ENCODE measurements around the gene EYA2.
A peak's percentile ranks its signal among the peaks of the same experiment; 100 is the strongest.

Gene EYA2

GRCh38 chr20:46937157-46937523 is 42.5 kb downstream of the EYA2 start:
- Histone ChIP-seq H3K27me3 (ENCODE audit: insufficient read depth, low read depth) (no peaks in the 10 kb centered on the region), H3K27ac (no peak overlapping the region), H3K79me2 (ENCODE audit: insufficient read depth, low read depth) (peaks cover 92% of the 10 kb centered on the region), H3K9ac (no peak overlapping the region), H3K4me2 (no peak overlapping the region), H3K4me1 (ENCODE audit: low read depth, poor library complexity, severe bottlenecking) (peaks cover 8% of the 10 kb centered on the region), H4K20me1 (ENCODE audit: insufficient read depth) (peaks cover 38% of the 10 kb centered on the region), H3K36me3 (ENCODE audit: insufficient read depth) (no peaks in the 10 kb centered on the region), H3K4me3 (IDR thresholded peaks at IDR 0.05; ENCODE audit: insufficient read depth, low read depth, low read length) (no peak overlapping the region), H2AFZ (ENCODE audit: low read depth) (no peak overlapping the region)
- no peak for TF ChIP-seq CTCF (conservative IDR thresholded peaks at IDR 0.05; ENCODE audit: low read depth, low read length)

- Histone ChIP-seq H3K4me3 (IDR thresholded peaks at IDR 0.05; ENCODE audit: insufficient read depth, low read depth, low read length) (no peak overlapping the region), H3K79me2 (ENCODE audit: insufficient read depth, low read depth) (peaks cover 92% of the 10 kb centered on the region), H3K4me1 (ENCODE audit: low read depth, poor library complexity, severe bottlenecking) (peaks cover 8% of the 10 kb centered on the region), H2AFZ (ENCODE audit: low read depth) (no peak overlapping the region), H3K4me2 (no peak overlapping the region), H3K27ac (no peak overlapping the region), H3K9ac (no peak overlapping the region), H4K20me1 (ENCODE audit: insufficient read depth) (peaks cover 38% of the 10 kb centered on the region), H3K36me3 (ENCODE audit: insufficient read depth) (no peaks in the 10 kb centered on the region), H3K27me3 (ENCODE audit: insufficient read depth, low read depth) (no peaks in the 10 kb centered on the region)
- no peak for TF ChIP-seq CTCF (conservative IDR thresholded peaks at IDR 0.05; ENCODE audit: low read depth, low read length)
These were observed 43.0 kb downstream of the EYA2 start for GRCh38 chr20:46937533-46938226.

GRCh38 chr20:46938434-46938833 is 43.8 kb downstream of the EYA2 start:
- Histone ChIP-seq H3K27ac (no peak overlapping the region), H3K4me2 (no peak overlapping the region)

GRCh38 chr20:46939031-46939965 is 44.7 kb downstream of the EYA2 start:
- TF ChIP-seq CTCF (conservative IDR thresholded peaks at IDR 0.05; ENCODE audit: low read depth, low read length), result peak; percentile 25; the same call in 1 of the 2 replicates
- no peaks in the 10 kb centered on the region for H3K27me3 ChIP-seq (ENCODE audit: insufficient read depth, low read depth)
- H3K79me2 ChIP-seq (ENCODE audit: insufficient read depth, low read depth), result peaks cover 92% of the 10 kb centered on the region; the same call in 1 of the 2 replicates
- H3K27ac ChIP-seq, result no peak overlapping the region
- no peak overlapping the region for H3K4me3 ChIP-seq (IDR thresholded peaks at IDR 0.05; ENCODE audit: insufficient read depth, low read depth, low read length)
- H3K4me2 ChIP-seq, result no peak overlapping the region
- H3K4me1 ChIP-seq (ENCODE audit: low read depth, poor library complexity, severe bottlenecking), result peaks cover 8% of the 10 kb centered on the region
- peaks cover 38% of the 10 kb centered on the region for H4K20me1 ChIP-seq (ENCODE audit: insufficient read depth)
- no peak overlapping the region for H2AFZ ChIP-seq (ENCODE audit: low read depth)
- no peak overlapping the region for H3K9ac ChIP-seq
- no peaks in the 10 kb centered on the region for H3K36me3 ChIP-seq (ENCODE audit: insufficient read depth)

More at GRCh38 chr20:46938434-46938833, 43.8 kb downstream of the EYA2 start:
- no peak overlapping the region for H3K9ac ChIP-seq
- no peaks in the 10 kb centered on the region for H3K27me3 ChIP-seq (ENCODE audit: insufficient read depth, low read depth)
- no peak overlapping the region for H2AFZ ChIP-seq (ENCODE audit: low read depth)
- peaks cover 8% of the 10 kb centered on the region for H3K4me1 ChIP-seq (ENCODE audit: low read depth, poor library complexity, severe bottlenecking)
- no peaks in the 10 kb centered on the region for H3K36me3 ChIP-seq (ENCODE audit: insufficient read depth)
- H3K4me3 ChIP-seq (IDR thresholded peaks at IDR 0.05; ENCODE audit: insufficient read depth, low read depth, low read length), result no peak overlapping the region
- no peak for TF ChIP-seq CTCF (conservative IDR thresholded peaks at IDR 0.05; ENCODE audit: low read depth, low read length)
- H4K20me1 ChIP-seq (ENCODE audit: insufficient read depth), result peaks cover 38% of the 10 kb centered on the region
- peaks cover 92% of the 10 kb centered on the region for H3K79me2 ChIP-seq (ENCODE audit: insufficient read depth, low read depth)

All from KMS-11 (cell line).